ENCODE data around the gene SLC25A51.

- TF ChIP-seq CTCF (IDR thresholded peaks at IDR 0.05; ENCODE audit: low read depth, low read length, missing input control) (no peak), RAD21 (IDR thresholded peaks at IDR 0.05) (no peak), GABPA (IDR thresholded peaks at IDR 0.05 in 1 of 2, conservative IDR thresholded peaks at IDR 0.05 in 1 of 2) (no peak), SP1 (IDR thresholded peaks at IDR 0.05) (no peak), REST (IDR thresholded peaks at IDR 0.05) (no peak), MAX (IDR thresholded peaks at IDR 0.05) (no peak), YY1 (IDR thresholded peaks at IDR 0.05) (no peak), TAF1 (conservative IDR thresholded peaks at IDR 0.05) (no peak), RXRA (IDR thresholded peaks at IDR 0.05) (no peak)
Measured at GRCh38 chr9:37919246-37919955, 15.5 kb upstream of the SLC25A51 start.
